ENCODE results near the gene CPS1. TPM values are rescaled to one million over a fixed set of nuclear protein-coding genes. Genes with fewer than 3 reads are reported as not detected.

Gene CPS1
- total and polyA plus RNA-seq, 2 donors (not counting 3 experiments of a cell fraction or from before 2014, with no cell fraction given), result 0.18 to 0.53 TPM

DNA sequence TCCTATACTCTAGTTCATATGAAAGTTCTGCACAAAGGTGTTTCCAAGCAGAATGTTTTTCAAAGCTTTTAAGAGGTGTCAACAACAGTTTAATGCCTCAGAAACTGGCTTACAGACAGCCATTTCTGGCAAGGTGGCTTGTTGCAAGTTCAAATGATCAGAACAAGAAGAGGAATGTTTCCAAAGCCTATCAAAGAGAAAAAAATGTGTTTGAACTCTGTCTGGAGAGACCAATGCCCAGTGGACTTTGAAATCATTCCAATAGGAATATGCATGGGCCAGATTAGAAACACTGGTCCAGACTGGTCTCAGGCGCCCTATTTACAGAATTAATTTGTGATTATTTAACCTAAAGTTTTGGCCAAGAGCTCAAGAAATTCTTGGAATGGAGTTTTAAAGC is 106.2 kb downstream of the CPS1 start:
- CTCF ChIA-PET, result interaction anchor here (1.5 to 3.1 kb wide), 3 partner anchors 372 to 1905 kb away, joined by 4 to 27 read pairs (median 7); no protein-coding TSS in a partner anchor
- FAIRE-seq (no peak), DNase-seq (ENCODE audit: low read depth, low spot score) (no peak)
- TF ChIP-seq CTCF (IDR thresholded peaks at IDR 0.05; ENCODE audit: extremely low read depth in 1 of 2, insufficient read depth in 1 of 2, low read depth in 1 of 2, low read length in 2 of 2) (no peak), POLR2AphosphoS5 (IDR thresholded peaks at IDR 0.05; ENCODE audit: insufficient read depth, low read depth, low read length) (no peak), JUN (IDR thresholded peaks at IDR 0.05; ENCODE audit: borderline replicate concordance, insufficient read depth, insufficient read length, low read depth) (no peak), EZH2 (IDR thresholded peaks at IDR 0.05; ENCODE audit: borderline replicate concordance, low read depth, low read length, severe bottlenecking) (no peak), MAX (IDR thresholded peaks at IDR 0.05; ENCODE audit: insufficient read depth, insufficient read length) (no peak), FOS (IDR thresholded peaks at IDR 0.05; ENCODE audit: borderline replicate concordance, insufficient read depth, low read length) (no peak), POLR2A (IDR thresholded peaks at IDR 0.05; ENCODE audit: low read depth, low read length) (no peak), MYC (IDR thresholded peaks at IDR 0.05; ENCODE audit: low read depth, low read length) (no peak), GATA2 (IDR thresholded peaks at IDR 0.05; ENCODE audit: insufficient read depth, insufficient read length, low read depth, low read length) (no peak)
- H4K20me1 ChIP-seq (replicated peaks; ENCODE audit: control insufficient read depth, extremely low read depth, insufficient read depth, low read length), result no peaks in the 10 kb centered on the region
- H3K27me3 ChIP-seq (ENCODE audit: control insufficient read depth in 2 of 2, insufficient read depth in 2 of 2, low read length in 2 of 2), result no peaks in the 10 kb centered on the region
- dilution Hi-C loops (cut with MboI; ENCODE audit: extremely low pct_ligation_motif_present, low sequenced_read_pairs) (no loop called here), intact Hi-C loops (cut with micrococcal nuclease) (no loop called here)
- no peaks in the 10 kb centered on the region for H3K9me3 ChIP-seq (replicated peaks; ENCODE audit: control insufficient read depth, insufficient read depth, low read length)
- no peaks in the 10 kb centered on the region for H3K36me3 ChIP-seq (ENCODE audit: control insufficient read depth in 2 of 2, extremely low read depth in 1 of 2, insufficient read depth in 2 of 2, low read length in 2 of 2)
- no peaks in the 10 kb centered on the region for H3K4me1 ChIP-seq (ENCODE audit: control insufficient read depth, extremely low read depth, insufficient read depth, low read length)
- no peaks in the 10 kb centered on the region for H3K9me1 ChIP-seq (replicated peaks; ENCODE audit: control insufficient read depth, extremely low read depth, insufficient read depth, low read length)
- no peak overlapping the region for H3K4me2 ChIP-seq (ENCODE audit: insufficient read depth, low read length)
- H3K9ac ChIP-seq (replicated peaks; ENCODE audit: extremely low read depth, insufficient read depth, low read length), result no peak overlapping the region
- no peaks in the 10 kb centered on the region for H3K79me2 ChIP-seq (ENCODE audit: control insufficient read depth, insufficient read depth, low read length)
- no peak overlapping the region for H2AFZ ChIP-seq (ENCODE audit: low read depth, low read length)
- POLR2A ChIA-PET, result no interaction called here
- no peak overlapping the region for H3K27ac ChIP-seq (ENCODE audit: insufficient read depth, low read depth, low read length)
- no TSS peak for BruUV-seq (replicated peaks)
- no peak overlapping the region for H3K4me3 ChIP-seq (replicated peaks in 1 of 3; ENCODE audit: insufficient read depth in 1 of 3, low read depth in 1 of 3, low read length in 3 of 3)
